H9 (cell line): Measurements from ENCODE around the gene ZNF160. TPM values are rescaled to one million over a fixed set of nuclear protein-coding genes. Genes with fewer than 3 reads are reported as not detected.

Experiments
- DNase-seq: peaks from one replicate; pipeline ENCODE4 v3.0.0-alpha.2; 2017
- H2AFZ ChIP-seq: one replicate; pipeline ENCODE4 v1.6.1; 2013; ENCODE audit warnings: mild to moderate bottlenecking, low read length, control low read depth, moderate library complexity
- H2AK5ac ChIP-seq: 2 replicates; pipeline ENCODE4 v1.6.1; 2013; ENCODE audit warnings: low read length, control low read depth, mixed read lengths; ENCODE audit not compliant: insufficient read length
- H2BK120ac ChIP-seq: one replicate; pipeline ENCODE4 v1.6.1; 2013; ENCODE audit warnings: low read depth, mild to moderate bottlenecking, low read length, control low read depth, inconsistent platforms; ENCODE audit not compliant: poor library complexity, severe bottlenecking
- H2BK12ac ChIP-seq: 2 replicates; pipeline ENCODE4 v1.6.1; 2013; ENCODE audit warnings: low read length, control low read depth, mixed read lengths, low read depth; ENCODE audit not compliant: insufficient read length
- H2BK15ac ChIP-seq: 2 replicates; pipeline ENCODE4 v1.6.1; 2013; ENCODE audit warnings: low read depth, low read length, control low read depth
- H2BK20ac ChIP-seq: one replicate; pipeline ENCODE4 v1.6.1; 2013; ENCODE audit warnings: low read depth, mild to moderate bottlenecking, low read length, control low read depth, inconsistent platforms; ENCODE audit not compliant: poor library complexity, severe bottlenecking
- H2BK5ac ChIP-seq: 2 replicates; pipeline ENCODE4 v1.6.1; 2013; ENCODE audit warnings: low read length, control low read depth, mixed read lengths; ENCODE audit not compliant: insufficient read length
- H3K14ac ChIP-seq: 2 replicates; pipeline ENCODE4 v1.6.1; 2013; ENCODE audit warnings: low read length, control low read depth; ENCODE audit not compliant: insufficient read depth
- H3K18ac ChIP-seq: 2 replicates; pipeline ENCODE4 v1.6.1; 2013; ENCODE audit warnings: low read depth, mild to moderate bottlenecking, mixed read lengths, low read length, control low read depth; ENCODE audit not compliant: insufficient read length
- H3K23ac ChIP-seq: 2 replicates; pipeline ENCODE4 v1.6.1; 2013; ENCODE audit warnings: low read length, control low read depth, mixed read lengths, low read depth; ENCODE audit not compliant: insufficient read length
- H3K23me2 ChIP-seq: 2 replicates; pipeline ENCODE4 v1.6.1; 2013; ENCODE audit warnings: low read depth, mild to moderate bottlenecking, mixed read lengths, low read length, control low read depth; ENCODE audit not compliant: insufficient read length, poor library complexity, severe bottlenecking
- H3K27ac ChIP-seq: 2 replicates; pipeline ENCODE4 v1.5.1; 2013; ENCODE audit warnings: low read length, control low read depth, mixed read lengths, low read depth; ENCODE audit not compliant: insufficient read length
- H3K27me3 ChIP-seq: 2 replicates; pipeline ENCODE4 v1.6.1; 2013; ENCODE audit warnings: low read length, control low read depth, inconsistent platforms; ENCODE audit not compliant: insufficient read depth
- H3K4ac ChIP-seq: 2 replicates; pipeline ENCODE4 v1.6.1; 2013; ENCODE audit warnings: low read depth, mild to moderate bottlenecking, control low read depth, inconsistent platforms, low read length, moderate library complexity
- H3K4me1 ChIP-seq: 2 replicates; pipeline ENCODE4 v1.6.1; 2013; ENCODE audit warnings: low read length, control low read depth, inconsistent platforms; ENCODE audit not compliant: insufficient read depth
- H3K4me2 ChIP-seq: 2 replicates; pipeline ENCODE4 v1.6.1; 2013; ENCODE audit warnings: low read length, control low read depth, mixed read lengths; ENCODE audit not compliant: insufficient read length, insufficient read depth
- H3K56ac ChIP-seq: 2 replicates; pipeline ENCODE4 v1.6.1; 2013; ENCODE audit warnings: low read depth, mild to moderate bottlenecking, mixed read lengths, low read length, control low read depth; ENCODE audit not compliant: insufficient read length
- H3K79me1 ChIP-seq: 2 replicates; pipeline ENCODE4 v1.6.1; 2013; ENCODE audit warnings: low read depth, mild to moderate bottlenecking, moderate library complexity, low read length, control low read depth, inconsistent platforms; ENCODE audit not compliant: insufficient read depth, poor library complexity, severe bottlenecking
- H3K79me2 ChIP-seq: 2 replicates; pipeline ENCODE4 v1.6.1; 2013; ENCODE audit warnings: low read length, control low read depth, inconsistent platforms; ENCODE audit not compliant: insufficient read depth
- H3K9ac ChIP-seq: 2 replicates; pipeline ENCODE4 v1.6.1; 2013; ENCODE audit warnings: low read length, control low read depth, mixed read lengths; ENCODE audit not compliant: insufficient read length; ENCODE audit errors: extremely low read depth
- H3K9me3 ChIP-seq: one replicate; pipeline ENCODE4 v1.6.1; 2013; ENCODE audit warnings: low read depth, low read length, inconsistent platforms; ENCODE audit not compliant: control insufficient read depth
- H3T11ph ChIP-seq: one replicate; pipeline ENCODE4 v1.6.1; 2013; ENCODE audit warnings: mild to moderate bottlenecking, low read length, control low read depth, inconsistent platforms
- H4K20me1 ChIP-seq: one replicate; pipeline ENCODE4 v1.6.1; 2013; ENCODE audit not compliant: control insufficient read depth, insufficient read length, insufficient read depth
- H4K5ac ChIP-seq: 2 replicates; pipeline ENCODE4 v1.6.1; 2013; ENCODE audit warnings: low read depth, mild to moderate bottlenecking, mixed read lengths, low read length, control low read depth; ENCODE audit not compliant: insufficient read length
- H4K8ac ChIP-seq: replicated peaks from 2 replicates; pipeline ENCODE4 v1.6.1; 2013; ENCODE audit warnings: low read length, control low read depth, mixed read lengths, low read depth; ENCODE audit not compliant: insufficient read length
- H4K91ac ChIP-seq: 2 replicates; pipeline ENCODE4 v1.6.1; 2013; ENCODE audit warnings: low read depth, mild to moderate bottlenecking, moderate library complexity, mixed read lengths, low read length, control low read depth; ENCODE audit not compliant: insufficient read length
- H3K27ac Mint-ChIP-seq, 3 experiments: 2 replicates in 2 of 3; 3 replicates in 1 of 3; pipeline ENCODE4 v1.8.0; 2020 to 2021; ENCODE audit warnings: mixed read lengths in 3 of 3, mild to moderate bottlenecking in 1 of 3, moderate library complexity in 1 of 3
- H3K27me3 Mint-ChIP-seq: 2 replicates; pipeline ENCODE4 v1.8.0; 2021; ENCODE audit warnings: low read depth, mild to moderate bottlenecking, moderate library complexity, mixed read lengths
- H3K36me3 Mint-ChIP-seq, 3 experiments: 2 replicates in 2 of 3; 3 replicates in 1 of 3; pipeline ENCODE4 v1.8.0; 2020 to 2021; ENCODE audit warnings: low read depth in 3 of 3, mixed read lengths in 3 of 3; ENCODE audit not compliant: insufficient read depth in 1 of 3
- H3K4me1 Mint-ChIP-seq, 2 experiments: 2 replicates each; pipeline ENCODE4 v1.8.0; 2020; ENCODE audit warnings: mixed read lengths in 2 of 2
- H3K4me3 Mint-ChIP-seq, 2 experiments: 2 replicates in 1 of 2; 3 replicates in 1 of 2; pipeline ENCODE4 v1.8.0; 2020 to 2021; ENCODE audit warnings: mild to moderate bottlenecking in 2 of 2, mixed read lengths in 2 of 2, moderate library complexity in 1 of 2
- H3K9me3 Mint-ChIP-seq, 2 experiments: 2 replicates in 1 of 2; 3 replicates in 1 of 2; pipeline ENCODE4 v1.8.0; 2020; ENCODE audit warnings: mild to moderate bottlenecking in 2 of 2, mixed read lengths in 2 of 2, moderate library complexity in 1 of 2
- CTCF ChIP-seq: fragments of 200-600 bp; sonication (generic); conservative IDR thresholded peaks from 3 replicates; pipeline ENCODE4 v1.8.0; 2021; ENCODE audit warnings: antibody characterized with exemption, mild to moderate bottlenecking
- whole genome bisulfite sequencing: extraction: QIAGEN DNeasy Blood & Tissue Kit; methylation state at CpG from one replicate; pipeline ENCODE4 v1.1.7; 2013; ENCODE audit warnings: missing lambda C conversion rate, low lambda C conversion rate, mixed read lengths; ENCODE audit not compliant: insufficient read length; ENCODE audit errors: extremely low coverage; 5-methylcytosine and 5-hydroxymethylcytosine counted together
- total RNA-seq: library from RNA; stranded (reverse); gene quantifications from 2 replicates; pipeline ENCODE4 v1.2.1, GENCODE V29; 2021

ZNF160 gene
- total RNA-seq, 1 experiment from 2014 or later: 31.1 TPM

- no CpG with 5 or more reads among the region's 10 CpGs for WGBS
- no peak overlapping the region for H3T11ph ChIP-seq
- no peak overlapping the region for H3K9ac ChIP-seq
- no peak overlapping the region for H3K56ac ChIP-seq
- no peaks in the 10 kb centered on the region for H4K20me1 ChIP-seq
- no peak overlapping the region for H2BK12ac ChIP-seq
- peak; percentile 91 for DNase-seq
- H3K14ac ChIP-seq: no peak overlapping the region
- H3K27ac ChIP-seq: no peak overlapping the region
- no peak overlapping the region for H2BK20ac ChIP-seq
- H3K23me2 ChIP-seq: no peaks in the 10 kb centered on the region
- H3K9me3 ChIP-seq: no peaks in the 10 kb centered on the region
- H4K5ac ChIP-seq: no peak overlapping the region
- Mint-ChIP-seq H3K27ac (peak overlapping the region; percentile 67 to 74 (median 74); a peak in 3 of 7 replicates), H3K27me3 (no peaks in the 10 kb centered on the region), H3K4me3 (peak overlapping the region in 1 of 2 experiments; percentile 44; a peak in 2 of 5 replicates), H3K36me3 (peaks cover 51 to 68% (median 65%) of the 10 kb centered on the region in 3 experiments), H3K9me3 (peaks cover 12 to 19% of the 10 kb centered on the region in 2 experiments; a peak in 4 of 5 replicates), H3K4me1 (peaks cover 6 to 7% of the 10 kb centered on the region in 2 experiments)
- H2BK15ac ChIP-seq: no peak overlapping the region
- no peak overlapping the region for H4K91ac ChIP-seq
- H3K18ac ChIP-seq: no peak overlapping the region
- H2AFZ ChIP-seq: no peak overlapping the region
- no peaks in the 10 kb centered on the region for H3K79me2 ChIP-seq
- no peak overlapping the region for H2AK5ac ChIP-seq
- H3K4me2 ChIP-seq: no peak overlapping the region
- H3K27me3 ChIP-seq: no peaks in the 10 kb centered on the region
- H3K4ac ChIP-seq: no peak overlapping the region
- no peaks in the 10 kb centered on the region for H3K79me1 ChIP-seq
- no peak overlapping the region for H4K8ac ChIP-seq
- H2BK5ac ChIP-seq: no peak overlapping the region
- no peak overlapping the region for H2BK120ac ChIP-seq
- H3K23ac ChIP-seq: no peak overlapping the region
- TF ChIP-seq CTCF: peak; percentile 95
- no peaks in the 10 kb centered on the region for H3K4me1 ChIP-seq
Observed at GRCh38 chr19:53076984-53077383, 26.2 kb downstream of the ZNF160 start.
